Suprapubic skin (tissue), 4 donors: ENCODE data around the gene GATAD2A.

ENCODE experiments used
- CTCF ChIP-seq, 2 donors: fragments of 200-600 bp in 1 of 2; fragments of 450-650 bp in 1 of 2; sonication (generic) in 1 of 2; IDR thresholded peaks; one replicate each; pipeline ENCODE4 v1.5.1; 2016 to 2019; ENCODE audit warnings: antibody characterized with exemption in 2 of 2, mild to moderate bottlenecking in 1 of 2, moderate library complexity in 1 of 2
- EP300 ChIP-seq: sonication (generic); formaldehyde crosslinking; IDR thresholded peaks from one replicate; pipeline ENCODE4 v1.6.1; 2017; ENCODE audit warnings: antibody characterized with exemption
- POLR2A ChIP-seq, 2 donors: fragments of 450-650 bp; IDR thresholded peaks; one replicate each; pipeline ENCODE4 v1.6.1; 2017; ENCODE audit warnings: antibody characterized with exemption in 2 of 2, mild to moderate bottlenecking in 2 of 2, moderate library complexity in 2 of 2
- POLR2AphosphoS5 ChIP-seq, 3 donors: sonication (generic); formaldehyde crosslinking; IDR thresholded peaks; one replicate each; pipeline ENCODE4 v1.6.1; 2017; ENCODE audit warnings: antibody characterized with exemption in 3 of 3

- TF ChIP-seq CTCF (IDR thresholded peaks at IDR 0.05) (no peak), POLR2A (IDR thresholded peaks at IDR 0.05) (no peak), POLR2AphosphoS5 (IDR thresholded peaks at IDR 0.05) (peak in 2 of 3 donors; percentile 17 to 79), EP300 (no peak)
Measured at GRCh38 chr19:19488875-19489690, 83.6 kb downstream of the GATAD2A start.
